22Rv1 (cell line): ENCODE results near the gene TMEM94.

ENCODE experiments used
- H3K27ac ChIP-seq: fragments of 450-650 bp; 2 replicates; pipeline ENCODE4 v1.5.1; 2017
- ZFX ChIP-seq: fragments of 450-650 bp; IDR thresholded peaks from 2 replicates; pipeline ENCODE4 v1.6.1; 2017; ENCODE audit warnings: antibody characterized with exemption, borderline replicate concordance
- TF ChIP-seq, protein P1 (sequence below): fragments of 450-650 bp; IDR thresholded peaks from 2 replicates; pipeline ENCODE4 v1.5.1; 2017; ENCODE audit warnings: mild to moderate bottlenecking

The TMEM94 gene

DNA sequence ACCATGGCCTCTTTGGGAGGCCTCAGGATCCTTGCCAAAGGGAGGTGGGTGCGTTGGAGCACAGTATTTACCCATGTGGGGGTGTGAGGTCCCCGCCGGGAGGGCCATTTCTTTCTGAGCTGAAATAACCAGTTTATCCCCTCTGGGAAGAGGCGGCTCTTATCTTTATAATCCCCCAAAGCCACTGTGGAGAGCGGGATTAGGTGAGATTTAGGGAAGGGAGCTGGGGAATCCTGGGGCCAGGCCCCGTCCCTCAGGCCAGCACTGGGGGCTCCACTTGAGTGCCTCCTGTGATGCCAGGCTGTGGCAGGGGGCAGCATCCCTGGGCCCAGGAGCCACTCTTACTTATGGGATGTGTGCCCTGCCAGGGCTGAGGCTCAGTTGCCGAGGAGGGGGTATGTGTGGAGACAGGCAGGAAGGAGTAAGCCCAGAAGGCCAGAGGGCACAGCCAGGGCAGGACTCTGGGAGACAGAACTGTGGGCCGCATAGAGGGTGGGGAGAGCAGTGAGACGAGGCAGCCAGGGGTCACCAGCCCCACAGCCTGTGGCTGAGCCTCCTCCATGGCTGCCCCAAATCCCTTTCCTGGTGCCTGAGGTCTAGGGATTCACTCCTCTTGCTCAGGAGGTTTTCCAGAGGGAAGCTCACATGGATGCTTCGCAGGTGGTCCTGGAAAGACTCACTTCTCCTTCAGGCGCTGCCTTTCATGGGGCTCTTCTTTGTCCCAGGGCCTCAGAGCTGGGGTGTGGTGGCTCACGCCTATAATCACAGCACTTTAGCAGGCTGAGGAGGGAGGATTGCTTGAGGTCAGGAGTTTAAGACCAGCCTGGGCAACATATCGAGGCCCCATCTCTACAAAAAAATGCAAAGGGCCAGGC is 25.0 kb downstream of the TMEM94 start:
- TF ChIP-seq ZFX: no peak
- TF ChIP-seq, protein P1, sequence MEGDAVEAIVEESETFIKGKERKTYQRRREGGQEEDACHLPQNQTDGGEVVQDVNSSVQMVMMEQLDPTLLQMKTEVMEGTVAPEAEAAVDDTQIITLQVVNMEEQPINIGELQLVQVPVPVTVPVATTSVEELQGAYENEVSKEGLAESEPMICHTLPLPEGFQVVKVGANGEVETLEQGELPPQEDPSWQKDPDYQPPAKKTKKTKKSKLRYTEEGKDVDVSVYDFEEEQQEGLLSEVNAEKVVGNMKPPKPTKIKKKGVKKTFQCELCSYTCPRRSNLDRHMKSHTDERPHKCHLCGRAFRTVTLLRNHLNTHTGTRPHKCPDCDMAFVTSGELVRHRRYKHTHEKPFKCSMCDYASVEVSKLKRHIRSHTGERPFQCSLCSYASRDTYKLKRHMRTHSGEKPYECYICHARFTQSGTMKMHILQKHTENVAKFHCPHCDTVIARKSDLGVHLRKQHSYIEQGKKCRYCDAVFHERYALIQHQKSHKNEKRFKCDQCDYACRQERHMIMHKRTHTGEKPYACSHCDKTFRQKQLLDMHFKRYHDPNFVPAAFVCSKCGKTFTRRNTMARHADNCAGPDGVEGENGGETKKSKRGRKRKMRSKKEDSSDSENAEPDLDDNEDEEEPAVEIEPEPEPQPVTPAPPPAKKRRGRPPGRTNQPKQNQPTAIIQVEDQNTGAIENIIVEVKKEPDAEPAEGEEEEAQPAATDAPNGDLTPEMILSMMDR: no peak
- H3K27ac ChIP-seq: no peak overlapping the region

DNA sequence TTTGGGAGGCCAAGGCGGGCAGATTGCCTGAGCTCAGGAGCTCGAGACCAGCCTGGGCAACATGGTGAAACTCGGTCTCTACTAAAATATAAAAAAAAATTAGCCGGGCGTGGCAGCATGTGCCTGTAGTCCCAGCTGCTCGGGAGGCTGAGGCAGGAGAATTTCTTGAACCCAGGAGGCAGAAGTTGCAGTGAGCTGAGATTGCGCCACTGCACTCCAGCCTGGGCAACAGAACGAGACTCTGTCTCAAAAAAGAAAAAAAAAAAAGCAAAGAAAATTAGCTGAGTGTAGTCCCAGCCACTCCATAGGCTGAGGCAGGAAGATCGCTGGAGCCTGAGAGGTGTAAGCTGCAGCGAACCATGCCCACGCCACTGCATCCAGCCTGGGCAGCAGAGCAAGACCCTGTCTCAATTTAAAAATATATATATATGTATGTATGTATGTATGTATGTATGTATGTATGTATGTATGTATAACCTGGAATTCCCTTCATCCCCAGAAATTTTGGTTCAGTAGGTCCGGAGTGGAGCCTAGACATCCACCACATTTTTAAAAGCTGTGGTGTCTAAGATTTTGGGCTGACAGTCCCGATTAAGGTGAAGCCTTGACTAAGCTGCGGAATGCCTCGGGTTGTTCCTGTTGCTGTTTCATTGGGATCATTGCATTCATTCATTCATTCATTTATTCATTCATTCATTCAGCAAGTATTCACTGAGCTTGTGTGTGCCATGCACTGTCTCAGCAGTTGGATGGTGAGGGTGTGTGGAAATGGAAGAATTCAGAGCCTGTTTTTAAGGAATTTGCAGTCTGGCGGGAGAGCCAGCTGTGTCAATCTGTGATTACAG is 25.9 kb downstream of the TMEM94 start:
- TF ChIP-seq, protein P1: no peak
- no peak for TF ChIP-seq ZFX
- no peak overlapping the region for H3K27ac ChIP-seq

DNA sequence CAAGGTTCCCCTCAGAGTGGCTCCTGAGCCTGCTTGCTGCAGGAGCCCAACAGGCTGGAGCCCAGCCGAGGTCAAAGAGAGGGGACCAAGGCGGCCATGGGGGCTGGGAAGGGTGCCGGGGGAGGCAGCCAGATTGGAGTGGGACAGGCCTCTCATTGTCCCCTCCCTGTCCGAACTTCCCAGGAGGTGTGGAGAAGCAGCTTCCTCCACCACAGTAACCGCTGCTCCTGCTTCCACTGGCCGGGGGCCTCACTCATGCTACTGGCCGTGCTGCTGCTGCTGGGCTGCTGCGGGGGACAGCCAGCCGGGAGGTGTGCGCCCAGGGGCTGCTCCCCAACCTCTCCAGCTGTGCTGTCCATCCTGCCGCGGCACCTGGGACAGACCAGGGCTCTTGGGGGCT is 29.3 kb downstream of the TMEM94 start:
- H3K27ac ChIP-seq: no peak overlapping the region
- TF ChIP-seq ZFX: no peak
- TF ChIP-seq, protein P1: no peak

DNA sequence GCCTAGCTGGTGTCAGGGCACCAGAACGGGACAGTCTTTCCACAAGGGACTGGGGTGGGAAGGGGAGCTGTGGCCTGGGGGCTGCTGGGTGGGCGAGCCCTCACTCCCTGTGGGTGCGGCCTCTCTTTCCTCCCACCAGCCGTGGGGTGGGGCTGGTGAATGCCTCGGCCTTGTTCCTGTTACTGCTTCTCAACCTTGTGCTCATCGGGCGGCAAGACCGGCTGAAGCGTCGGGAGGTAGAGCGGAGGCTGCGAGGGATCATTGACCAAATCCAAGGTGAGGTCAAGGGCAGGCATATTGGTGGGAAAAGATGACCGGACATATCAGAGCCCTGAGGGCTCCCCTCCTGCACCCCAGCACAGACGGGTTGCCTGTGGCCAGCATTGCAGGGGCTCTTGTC is 29.7 kb downstream of the TMEM94 start:
- H3K27ac ChIP-seq: no peak overlapping the region
- TF ChIP-seq, protein P1: no peak
- no peak for TF ChIP-seq ZFX

DNA sequence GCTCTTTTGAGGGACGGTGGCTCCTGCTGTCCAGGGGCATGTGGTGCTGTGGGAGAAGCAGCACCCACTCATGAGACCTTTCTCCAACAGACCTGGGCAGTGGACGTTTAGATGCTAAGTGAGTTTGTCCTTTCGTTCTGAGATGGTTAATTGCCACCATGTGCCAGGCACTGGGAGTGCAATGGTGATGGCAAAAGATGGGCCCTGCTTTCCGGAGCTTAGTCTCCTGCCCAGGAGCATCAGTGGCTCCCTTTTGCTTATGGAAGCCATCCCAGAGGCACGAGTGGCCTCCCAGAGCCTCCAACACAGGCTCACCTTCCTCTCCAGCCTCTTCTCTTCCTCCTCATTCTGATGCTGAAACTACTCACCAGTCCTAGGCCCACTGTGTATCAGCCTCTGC is 30.5 kb downstream of the TMEM94 start:
- TF ChIP-seq, protein P1: no peak
- no peak for TF ChIP-seq ZFX
- H3K27ac ChIP-seq: no peak overlapping the region

DNA sequence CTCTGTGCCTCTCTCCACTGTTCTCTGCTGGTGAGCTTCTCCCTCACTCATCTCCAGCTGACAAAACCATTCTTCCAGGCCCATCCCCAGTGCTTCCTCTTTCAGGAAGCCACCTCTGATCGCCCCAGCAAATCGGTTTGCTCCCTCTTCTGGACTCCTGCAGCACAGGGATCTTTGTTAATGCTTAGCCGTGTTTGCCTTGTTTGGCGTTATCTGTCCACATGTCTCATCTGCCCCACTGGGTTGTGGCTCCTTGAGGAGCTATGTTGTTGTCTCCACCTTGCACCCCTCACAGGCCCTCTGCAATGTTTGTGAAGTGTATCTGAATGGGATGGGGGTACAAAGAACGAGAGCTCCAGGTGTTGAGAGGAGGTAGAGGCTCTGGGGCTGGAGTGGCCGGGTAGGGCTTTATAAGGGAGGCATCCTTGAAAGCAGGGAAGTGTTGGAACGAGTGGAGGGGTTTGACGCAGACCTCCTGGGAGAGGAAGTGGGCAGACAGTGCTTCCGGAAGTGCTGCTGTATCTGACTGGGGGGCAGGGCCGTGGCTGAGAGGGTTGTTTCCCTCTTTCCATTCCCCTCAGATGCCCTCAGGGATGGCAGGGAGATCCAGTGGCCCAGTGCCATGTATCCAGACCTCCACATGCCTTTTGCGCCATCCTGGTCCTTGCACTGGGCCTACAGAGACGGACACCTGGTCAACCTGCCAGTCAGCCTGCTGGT is 31.1 kb downstream of the TMEM94 start:
- TF ChIP-seq, protein P1: no peak
- TF ChIP-seq ZFX: no peak
- no peak overlapping the region for H3K27ac ChIP-seq
